IPS-NIHi11 (cell line): Measurements from ENCODE around the gene GUCA2B.

Experiments used
- DNase-seq: peaks from one replicate; pipeline ENCODE4 v3.0.0; 2012; ENCODE audit warnings: mixed read lengths, low spot score

The GUCA2B gene

DNA sequence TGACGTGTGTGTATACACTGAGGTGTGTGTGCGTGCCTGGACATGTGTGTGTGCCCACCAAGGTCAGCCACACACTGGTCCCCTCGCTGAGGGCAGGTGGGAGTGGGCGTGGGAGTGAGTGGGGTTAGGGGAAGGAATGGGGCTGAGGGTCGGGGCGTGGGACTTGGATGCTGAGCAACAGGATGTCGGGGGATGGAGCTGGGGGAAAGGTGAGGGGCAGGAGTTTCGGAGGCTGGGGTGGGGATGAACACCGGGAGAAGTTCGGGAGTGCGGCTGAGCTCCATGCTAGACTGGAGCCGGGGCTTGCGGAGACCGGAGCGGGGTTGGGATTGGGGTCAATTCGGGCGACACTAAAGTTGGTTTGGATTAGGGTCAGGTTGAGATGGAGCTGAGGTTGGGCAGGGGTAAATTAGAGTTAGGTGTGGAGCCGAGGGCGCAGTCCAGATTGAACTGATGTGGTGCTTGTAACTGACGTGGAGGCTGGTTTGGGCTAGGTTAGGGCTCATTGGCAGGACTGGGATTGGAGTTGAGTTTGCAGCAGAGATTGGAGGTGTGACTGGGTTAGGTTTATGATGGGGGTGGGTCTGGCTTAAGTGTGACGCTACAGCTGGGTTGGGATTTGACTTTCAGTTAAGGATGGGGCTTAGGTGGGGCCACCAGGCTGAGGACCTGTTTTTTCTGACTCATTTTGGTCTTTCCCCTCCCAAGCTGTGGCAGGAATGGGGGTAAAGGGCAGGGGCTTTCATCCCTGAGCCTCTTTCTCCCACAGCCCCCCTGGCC, 14.6 kb downstream of the GUCA2B start:
- no peak for DNase-seq

DNA sequence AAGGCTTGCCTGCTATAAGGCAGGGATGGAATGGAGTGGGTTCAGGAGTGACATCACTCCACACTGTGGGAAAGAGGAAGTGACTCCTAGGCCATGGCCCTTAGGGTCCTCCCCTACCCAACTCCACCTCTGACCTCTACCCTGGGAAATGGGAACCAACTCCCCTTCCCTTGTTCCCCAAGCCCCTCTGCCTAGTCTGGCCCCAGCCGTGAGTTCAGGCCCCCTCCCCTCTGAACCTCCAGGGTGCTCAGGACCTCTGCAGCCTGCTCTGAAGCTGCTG, 15.1 kb downstream of the GUCA2B start:
- DNase-seq, result no peak

- DNase-seq, result no peak
These were observed 15.6 kb downstream of the GUCA2B start for GRCh38 chr1:42168763-42169162.

GRCh38 chr1:42170779-42171621, 17.8 kb downstream of the GUCA2B start:
- DNase-seq, result no peak

DNA sequence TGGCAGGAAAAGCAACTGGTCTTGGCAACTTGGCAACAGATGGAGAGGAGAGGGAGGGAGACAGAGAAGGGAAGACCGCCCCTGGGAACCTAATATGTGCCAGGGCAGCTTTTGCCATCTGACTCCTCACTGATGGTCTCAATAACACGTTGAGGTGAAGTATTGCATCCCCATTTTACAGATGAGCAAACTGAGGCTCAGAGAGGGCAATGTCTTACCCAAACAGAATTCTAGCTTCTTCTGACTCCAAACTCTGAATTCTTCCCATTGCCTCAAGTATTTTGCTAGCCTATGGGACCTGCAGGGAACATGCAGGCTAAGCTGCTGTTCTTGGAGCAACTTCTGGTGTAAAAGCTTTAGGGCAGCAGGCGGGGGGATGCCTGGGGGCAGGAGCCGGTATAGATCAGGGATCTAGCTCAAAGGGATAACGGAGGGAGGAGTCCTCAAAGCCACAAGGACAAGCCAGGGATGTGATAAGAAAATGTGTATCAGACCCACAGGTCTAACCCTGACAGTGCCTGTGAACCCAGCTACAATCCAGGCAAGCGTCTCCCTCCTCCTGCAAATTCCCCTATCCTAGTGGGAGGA, 18.6 kb downstream of the GUCA2B start:
- no peak for DNase-seq

DNA sequence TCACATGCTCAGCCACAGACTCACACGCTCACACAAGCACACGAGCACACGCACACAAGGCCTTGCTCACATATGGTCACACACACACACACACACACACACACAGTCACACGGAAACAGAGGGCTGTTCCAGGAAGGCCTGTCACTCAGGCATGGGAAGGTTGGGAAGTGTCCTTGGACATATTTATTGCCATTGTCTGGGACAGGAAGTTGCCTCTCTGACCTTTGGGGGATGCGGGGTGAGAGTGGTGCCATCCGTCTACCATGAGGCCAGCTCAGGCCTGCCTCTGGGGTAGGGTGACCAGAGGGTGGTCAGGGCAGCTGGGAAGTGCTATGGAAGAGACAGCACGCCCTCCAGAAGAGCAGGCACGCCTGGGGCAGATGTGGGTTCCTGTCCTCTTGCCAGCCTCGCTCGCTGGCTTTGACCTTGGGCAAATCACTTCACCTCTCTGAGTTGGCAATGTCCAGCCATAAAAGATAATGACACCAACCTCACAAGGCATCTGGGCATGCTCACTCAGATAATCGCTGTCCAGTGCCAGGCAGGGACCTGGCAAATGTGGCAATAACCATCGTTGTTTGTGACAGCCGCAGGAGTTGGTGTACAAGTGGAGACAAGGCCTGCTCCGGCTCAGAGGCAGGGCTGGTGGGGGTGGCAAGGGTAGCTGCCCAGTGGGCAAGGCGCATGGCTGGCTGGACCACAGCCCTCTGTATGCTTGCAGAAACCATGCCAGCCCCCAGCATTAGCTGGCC, 19.3 kb downstream of the GUCA2B start:
- no peak for DNase-seq

- peak; percentile 86 for DNase-seq
These were observed 20.1 kb downstream of the GUCA2B start for GRCh38 chr1:42173155-42173933.

- no peak for DNase-seq
These were observed 20.9 kb downstream of the GUCA2B start for GRCh38 chr1:42173961-42174735.

GRCh38 chr1:42175314-42176054, 22.3 kb downstream of the GUCA2B start:
- no peak for DNase-seq

- DNase-seq, result peak; percentile 60
These were observed 23.8 kb downstream of the GUCA2B start for GRCh38 chr1:42176902-42177519.

DNA sequence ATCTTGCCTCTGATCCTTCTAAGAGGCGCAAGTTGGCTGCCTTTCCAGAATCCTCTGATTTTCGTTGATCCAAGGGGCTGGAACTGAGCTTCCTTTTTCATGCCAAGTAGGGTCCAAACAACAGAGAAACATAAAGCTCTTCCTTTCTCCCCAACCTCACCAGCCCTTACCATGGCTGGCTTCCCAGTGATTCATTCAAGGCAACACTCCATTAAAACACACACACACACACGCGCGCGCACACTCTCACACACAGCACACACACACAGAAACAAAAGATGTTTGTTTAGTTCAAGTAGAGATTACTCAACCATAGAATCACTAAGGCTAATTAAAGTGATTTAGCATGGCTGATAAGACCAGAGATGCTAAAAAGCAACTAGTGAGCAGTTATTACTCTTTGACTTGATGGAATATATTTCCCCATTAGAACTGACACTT, 24.4 kb downstream of the GUCA2B start:
- DNase-seq, result no peak

DNA sequence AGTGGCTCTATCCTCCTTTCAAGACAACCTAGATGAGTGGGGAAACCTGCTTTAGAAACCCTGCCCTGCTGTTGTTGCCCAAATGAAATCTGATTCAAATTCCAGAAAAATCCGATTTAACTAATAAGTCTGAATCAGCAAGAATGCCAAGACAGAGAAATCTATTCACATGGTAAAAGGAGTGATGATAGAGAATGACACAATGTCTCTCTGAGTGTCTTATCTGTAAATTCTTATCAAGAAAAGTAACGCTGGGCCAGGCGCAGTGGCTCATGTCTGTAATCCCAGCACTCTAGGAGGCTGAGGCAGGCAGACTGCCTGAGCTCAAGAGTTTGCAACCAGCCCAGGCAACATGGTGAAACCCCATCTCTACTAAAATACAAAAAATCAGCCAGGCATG, 25.0 kb downstream of the GUCA2B start:
- DNase-seq, result no peak

GRCh38 chr1:42179275-42179674, 26.1 kb downstream of the GUCA2B start:
- DNase-seq, result no peak

DNA sequence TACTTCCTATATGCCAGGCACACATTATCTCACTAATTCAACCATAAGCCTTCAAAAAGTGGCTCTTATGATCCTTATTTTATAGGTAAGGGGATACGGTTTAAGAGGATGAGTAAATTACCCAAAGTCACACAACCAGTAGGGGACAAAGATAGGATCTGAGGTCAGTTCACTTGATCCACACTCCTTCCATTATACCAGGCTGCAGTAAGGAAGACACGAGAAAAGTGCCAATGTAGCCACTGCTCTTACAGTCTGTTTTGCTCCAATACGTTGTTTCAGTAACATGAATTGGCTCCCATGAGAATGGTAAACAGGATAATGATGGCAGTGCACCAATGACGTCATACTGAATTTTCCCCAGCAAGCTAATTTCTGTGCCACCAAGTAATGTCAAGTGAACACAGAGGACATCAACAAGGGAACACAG, 26.7 kb downstream of the GUCA2B start:
- no peak for DNase-seq

DNA sequence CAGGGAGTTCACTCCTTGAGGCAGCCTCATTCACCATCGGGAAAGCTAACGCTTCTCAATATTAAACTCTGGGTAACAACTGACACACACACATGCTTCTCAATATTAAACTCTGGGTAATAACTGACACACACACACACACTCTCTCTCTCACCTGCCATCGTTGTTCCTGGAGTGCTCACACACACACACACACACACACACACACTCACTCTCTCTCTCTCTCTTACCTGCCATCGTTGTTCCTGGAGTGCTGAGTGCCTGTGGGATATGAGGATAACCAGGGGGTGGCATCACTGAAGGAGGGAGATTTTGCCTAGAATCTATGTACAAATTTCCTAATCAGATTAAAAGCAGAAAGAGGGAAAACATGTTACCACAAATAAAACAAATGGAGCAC, 28.5 kb downstream of the GUCA2B start:
- no peak for DNase-seq

- no peak for DNase-seq
These were observed 30.2 kb downstream of the GUCA2B start for GRCh38 chr1:42183210-42183956.

GRCh38 chr1:42183957-42184268, 30.7 kb downstream of the GUCA2B start:
- DNase-seq, result no peak

GRCh38 chr1:42184616-42185015, 31.4 kb downstream of the GUCA2B start:
- DNase-seq, result no peak

DNA sequence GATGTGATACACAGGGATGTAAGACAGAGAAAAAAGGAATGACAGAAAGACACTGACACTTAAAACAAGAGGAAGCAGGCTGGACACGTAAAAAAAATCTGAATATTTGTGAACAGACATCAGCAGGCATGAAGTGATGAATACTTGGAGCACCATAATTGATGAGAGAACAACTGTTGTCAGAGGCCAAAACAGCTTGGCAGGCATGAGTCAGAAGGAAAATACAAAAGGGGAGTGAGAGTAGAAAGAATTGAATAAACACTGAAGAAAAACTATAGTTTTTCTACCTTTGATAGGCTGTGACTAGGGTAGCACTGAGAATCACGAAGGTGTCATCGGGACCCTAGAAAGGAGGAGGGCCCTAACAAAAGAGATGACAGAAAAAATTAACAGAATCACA, 32.9 kb downstream of the GUCA2B start:
- no peak for DNase-seq
